HG03064 (cell line): ENCODE data around the gene FCAMR.

Experiments used
- ATAC-seq: cut with Tn5 transposase; IDR thresholded peaks from one replicate; pipeline ENCODE4 v1.9.1; 2021; ENCODE audit warnings: low read depth; ENCODE audit not compliant: unreplicated experiment

Gene FCAMR

GRCh38 chr1:206970446-206970845 is at the start of gene FCAMR:
FCAMR (minus strand) TSS chr1:206970460; CDS start chr1:206970125, 335 bp downstream.
- no peak for ATAC-seq

GRCh38 chr1:207019661-207020060 is 49.4 kb upstream of the FCAMR start:
- ATAC-seq = no peak

GRCh38 chr1:207019161-207019560 is 48.9 kb upstream of the FCAMR start:
- ATAC-seq = no peak

GRCh38 chr1:207018707-207019106 is 48.4 kb upstream of the FCAMR start:
- no peak for ATAC-seq

GRCh38 chr1:207017615-207018559 is 47.6 kb upstream of the FCAMR start:
- no peak for ATAC-seq

- no peak for ATAC-seq
Observed at GRCh38 chr1:207015791-207016190, 45.5 kb upstream of the FCAMR start.

GRCh38 chr1:207014728-207015127 is 44.5 kb upstream of the FCAMR start:
- ATAC-seq = no peak

- ATAC-seq = no peak
Observed at GRCh38 chr1:207013321-207014085, 43.2 kb upstream of the FCAMR start.

- ATAC-seq = no peak
Observed at GRCh38 chr1:207010726-207011125, 40.5 kb upstream of the FCAMR start.

GRCh38 chr1:207009945-207010344 is 39.7 kb upstream of the FCAMR start:
- ATAC-seq = no peak

GRCh38 chr1:207009182-207009850 is 39.1 kb upstream of the FCAMR start:
- no peak for ATAC-seq

- ATAC-seq = no peak
Observed at GRCh38 chr1:207007352-207008033, 37.2 kb upstream of the FCAMR start.

- no peak for ATAC-seq
Observed at GRCh38 chr1:207006914-207007313, 36.7 kb upstream of the FCAMR start.

- no peak for ATAC-seq
Observed at GRCh38 chr1:207006083-207006482, 35.8 kb upstream of the FCAMR start.

GRCh38 chr1:207004931-207005830 is 34.9 kb upstream of the FCAMR start:
- no peak for ATAC-seq

- no peak for ATAC-seq
Observed at GRCh38 chr1:207003210-207003609, 33.0 kb upstream of the FCAMR start.

GRCh38 chr1:207002724-207003146 is 32.5 kb upstream of the FCAMR start:
- ATAC-seq = no peak

GRCh38 chr1:207001492-207002245 is 31.4 kb upstream of the FCAMR start:
- no peak for ATAC-seq
